Gastroesophageal sphincter (tissue), 3 donors: Measurements from ENCODE around the gene NPFFR1.

Experiments used
- CTCF ChIP-seq, 4 experiments: fragments of 200-600 bp in 2 of 4; fragments of 450-650 bp in 2 of 4; sonication (generic) in 1 of 4; IDR thresholded peaks; one replicate each; pipeline ENCODE4 v1.5.1; 2017 to 2019; ENCODE audit warnings: antibody characterized with exemption in 4 of 4, mild to moderate bottlenecking in 2 of 4, moderate library complexity in 2 of 4
- EP300 ChIP-seq: sonication (generic); formaldehyde crosslinking; IDR thresholded peaks from one replicate; pipeline ENCODE4 v1.6.1; 2017; ENCODE audit warnings: antibody characterized with exemption, mild to moderate bottlenecking

- peak in 1 of 4 experiments; percentile 20 for TF ChIP-seq CTCF (IDR thresholded peaks at IDR 0.05)
- no peak for TF ChIP-seq EP300
Measured at GRCh38 chr10:70267161-70267933, 16.5 kb downstream of the NPFFR1 start.
